ENCODE data around the gene PCMTD2. TPM values are rescaled to one million over a fixed set of nuclear protein-coding genes. Genes with fewer than 3 reads are reported as not detected.
"Not testable (repeated sequence)": the region's sequence is repeated elsewhere in the genome, so short reads cannot be mapped to it uniquely, and the experiment has no call there.

The PCMTD2 gene
- total RNA-seq, 4 donors from 2014 or later = 51.3 to 96.9 (median 75.4) TPM

DNA sequence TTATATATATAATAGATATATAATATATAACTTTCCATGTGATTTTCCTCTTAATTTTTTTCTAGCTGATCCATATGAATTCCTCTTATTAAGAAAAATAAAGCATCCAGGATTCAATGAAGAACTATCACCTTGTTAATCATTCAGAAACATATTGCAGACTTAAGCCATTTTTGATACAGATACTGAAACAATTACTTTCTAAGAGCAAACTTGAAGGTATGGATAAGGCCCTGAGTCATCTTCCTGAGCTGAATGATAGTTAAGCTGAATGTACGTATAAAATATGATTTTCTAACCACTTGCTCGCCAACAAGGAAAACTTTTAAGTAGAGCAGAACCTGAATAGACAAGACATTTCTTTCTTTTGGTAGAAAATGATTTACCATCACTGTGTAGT lies 47.5 kb downstream of the PCMTD2 start:
- H3K4me3 ChIP-seq; H3K27ac ChIP-seq; DNase-seq; H3K4me1 ChIP-seq; ATAC-seq; H3K9me3 ChIP-seq; intact Hi-C loops (cut with DNase I; ENCODE audit: low total_unique reads); H3K27me3 ChIP-seq; in situ Hi-C loops (cut with MboI; ENCODE audit: low sequenced_read_pairs in 4 of 4); H3K36me3 ChIP-seq: not testable (repeated sequence)

- DNase-seq; H3K36me3 ChIP-seq; H3K9me3 ChIP-seq; intact Hi-C loops (cut with DNase I; ENCODE audit: low total_unique reads); in situ Hi-C loops (cut with MboI; ENCODE audit: low sequenced_read_pairs in 4 of 4); H3K4me3 ChIP-seq; ATAC-seq; H3K27me3 ChIP-seq; H3K4me1 ChIP-seq; H3K27ac ChIP-seq: not testable (repeated sequence)
These were observed 58.2 kb downstream of the PCMTD2 start for GRCh38 chr20:64313761-64314160.

DNA sequence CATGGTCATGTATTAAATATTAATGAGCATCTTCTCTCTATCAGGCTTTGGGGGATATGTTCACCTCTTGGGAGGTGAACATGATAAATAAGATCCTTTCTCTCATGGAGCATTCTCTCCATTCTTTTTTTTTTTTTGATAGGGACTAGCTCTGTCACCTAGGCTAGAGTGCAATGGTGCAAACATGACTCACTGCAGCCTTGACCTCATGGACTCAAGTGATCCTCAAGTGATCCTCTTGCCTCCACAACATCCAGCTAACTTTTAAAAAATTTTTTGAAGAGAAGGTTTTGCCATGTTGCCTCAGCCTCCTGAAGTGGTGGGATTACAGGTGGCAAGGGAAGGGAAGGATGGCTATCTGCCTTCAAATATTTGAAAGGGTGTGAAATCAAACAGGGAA lies 59.8 kb downstream of the PCMTD2 start:
- H3K27ac ChIP-seq; H3K4me3 ChIP-seq; H3K36me3 ChIP-seq; H3K4me1 ChIP-seq; H3K9me3 ChIP-seq; intact Hi-C loops (cut with DNase I; ENCODE audit: low total_unique reads); DNase-seq; ATAC-seq; in situ Hi-C loops (cut with MboI; ENCODE audit: low sequenced_read_pairs in 4 of 4); H3K27me3 ChIP-seq: not testable (repeated sequence)

DNA sequence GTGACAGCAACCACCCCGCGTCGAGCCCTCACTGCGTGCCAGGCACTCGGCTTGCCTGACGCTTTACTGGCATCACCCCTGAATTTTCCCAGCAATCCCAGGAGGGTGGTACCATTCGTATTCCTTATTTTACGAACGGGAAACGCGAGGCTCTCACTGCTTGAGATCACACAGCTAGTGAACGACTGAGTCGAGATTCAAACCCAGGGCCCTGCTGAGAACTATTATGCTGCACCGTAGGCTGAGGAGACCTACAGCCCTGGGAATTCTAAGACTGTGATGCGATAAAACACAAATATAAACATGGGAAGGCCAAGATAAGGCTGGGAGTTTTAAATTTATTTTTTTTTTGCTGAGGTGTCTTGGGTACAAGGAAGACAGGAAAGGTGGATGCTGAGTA lies 60.3 kb downstream of the PCMTD2 start:
- H3K4me1 ChIP-seq; in situ Hi-C loops (cut with MboI; ENCODE audit: low sequenced_read_pairs in 4 of 4); H3K4me3 ChIP-seq; DNase-seq; H3K9me3 ChIP-seq; H3K36me3 ChIP-seq; H3K27ac ChIP-seq; H3K27me3 ChIP-seq; intact Hi-C loops (cut with DNase I; ENCODE audit: low total_unique reads); ATAC-seq: not testable (repeated sequence)

GRCh38 chr20:64316415-64317083 lies 61.0 kb downstream of the PCMTD2 start:
- H3K27me3 ChIP-seq; ATAC-seq; in situ Hi-C loops (cut with MboI; ENCODE audit: low sequenced_read_pairs in 4 of 4); H3K9me3 ChIP-seq; H3K4me1 ChIP-seq; H3K36me3 ChIP-seq; intact Hi-C loops (cut with DNase I; ENCODE audit: low total_unique reads); H3K27ac ChIP-seq; H3K4me3 ChIP-seq; DNase-seq: not testable (repeated sequence)

- intact Hi-C loops (cut with DNase I; ENCODE audit: low total_unique reads); H3K36me3 ChIP-seq; H3K9me3 ChIP-seq; H3K4me1 ChIP-seq; ATAC-seq; H3K4me3 ChIP-seq; H3K27ac ChIP-seq; in situ Hi-C loops (cut with MboI; ENCODE audit: low sequenced_read_pairs in 4 of 4); DNase-seq; H3K27me3 ChIP-seq: not testable (repeated sequence)
These were observed 61.8 kb downstream of the PCMTD2 start for GRCh38 chr20:64317331-64317730.

DNA sequence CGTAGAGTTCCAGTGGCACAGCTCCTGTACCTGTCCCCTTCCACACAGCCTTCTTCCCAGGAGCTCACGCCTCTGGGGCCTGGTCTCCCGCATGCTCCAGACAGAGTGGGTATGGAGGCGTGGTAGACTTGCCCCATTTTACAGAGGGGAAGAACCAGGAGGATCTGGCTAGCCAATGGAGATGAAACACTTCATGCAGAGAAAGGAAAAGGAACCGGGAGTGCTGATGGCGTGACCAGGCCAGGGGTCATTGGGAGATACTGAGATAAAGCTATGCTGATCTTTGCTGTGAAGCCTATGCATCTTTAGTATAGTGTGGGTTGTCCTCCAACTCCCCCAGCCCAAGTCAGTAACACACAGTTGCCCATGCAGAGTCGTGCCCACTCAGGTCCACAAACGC lies 62.5 kb downstream of the PCMTD2 start:
- H3K4me3 ChIP-seq; H3K27ac ChIP-seq; ATAC-seq; H3K36me3 ChIP-seq; H3K4me1 ChIP-seq; H3K27me3 ChIP-seq; H3K9me3 ChIP-seq; DNase-seq; intact Hi-C loops (cut with DNase I; ENCODE audit: low total_unique reads); in situ Hi-C loops (cut with MboI; ENCODE audit: low sequenced_read_pairs in 4 of 4): not testable (repeated sequence)

GRCh38 chr20:64322031-64322789 lies 66.7 kb downstream of the PCMTD2 start:
- H3K4me3 ChIP-seq; H3K27me3 ChIP-seq; H3K36me3 ChIP-seq; H3K9me3 ChIP-seq; ATAC-seq; DNase-seq; intact Hi-C loops (cut with DNase I; ENCODE audit: low total_unique reads); in situ Hi-C loops (cut with MboI; ENCODE audit: low sequenced_read_pairs in 4 of 4); H3K4me1 ChIP-seq; H3K27ac ChIP-seq: not testable (repeated sequence)

Other genes starting within 250 kb of the PCMTD2 start
- under 1 TPM in 3 of 4 donors, not detected in 1; 0.16 to 0.66 (median 0.33) TPM for gene C20orf204, start 219.6 kb upstream of the PCMTD2 start, total RNA-seq
- 1 to 10 TPM; 2.9 to 6.5 (median 5.6) TPM for gene SOX18, start 206.1 kb upstream of the PCMTD2 start, total RNA-seq
- 10 to 100 TPM in 1 of 4 donors, 1 to 10 TPM in 3; 8.4 to 21.0 (median 8.8) TPM for gene TCEA2, start 192.6 kb upstream of the PCMTD2 start, total RNA-seq
- gene RGS19, start 176.2 kb upstream of the PCMTD2 start, total RNA-seq = 1 to 10 TPM in 3 of 4 donors, under 1 TPM in 1; 0.92 to 7.7 (median 3.5) TPM
- under 1 TPM; 0.10 to 0.68 (median 0.15) TPM for gene OPRL1, start 175.7 kb upstream of the PCMTD2 start, total RNA-seq
- not detected for gene LKAAEAR1, start 171.3 kb upstream of the PCMTD2 start, total RNA-seq
- not detected for gene NPBWR2, start 148.2 kb upstream of the PCMTD2 start, total RNA-seq
- not detected for gene MYT1, start 91.3 kb upstream of the PCMTD2 start, total RNA-seq